GM23338 (cell line): Measurements from ENCODE around the gene SMARCC2. TPM values are rescaled to one million over a fixed set of nuclear protein-coding genes. Genes with fewer than 3 reads are reported as not detected.
"Not testable (repeated sequence)": the region's sequence is repeated elsewhere in the genome, so short reads cannot be mapped to it uniquely, and the experiment has no call there.

Experiments
- ATAC-seq: fragments of 200-7000 bp; cut with Tn5 transposase; 3 replicates; pipeline ENCODE4 v1.9.1; 2020
- DNase-seq: peaks from one replicate; pipeline ENCODE4 v3.0.0-alpha.2; 2015; ENCODE audit warnings: low spot score
- H2AFZ ChIP-seq: fragments of 200-600 bp; sonication (generic); 2 replicates; pipeline ENCODE4 v1.8.0; 2016; ENCODE audit warnings: antibody characterized with exemption, mild to moderate bottlenecking, moderate library complexity
- H3F3A ChIP-seq: fragments of 200-600 bp; sonication (generic); replicated peaks from 2 replicates; pipeline ENCODE4 v1.8.0; 2017; ENCODE audit warnings: antibody characterized with exemption, mixed run types, low read depth
- H3K27ac ChIP-seq: fragments of 200-600 bp; sonication (generic); 2 replicates; pipeline ENCODE4 v1.6.1; 2016; ENCODE audit warnings: low read depth
- H3K27me3 ChIP-seq: fragments of 200-600 bp; sonication (generic); 2 replicates; pipeline ENCODE4 v1.8.0; 2016; ENCODE audit warnings: mild to moderate bottlenecking, mixed run types, moderate library complexity; ENCODE audit not compliant: insufficient read depth
- H3K36me3 ChIP-seq: fragments of 200-600 bp; sonication (generic); 2 replicates; pipeline ENCODE4 v1.8.0; 2016; ENCODE audit warnings: mild to moderate bottlenecking; ENCODE audit not compliant: insufficient read depth
- H3K4me1 ChIP-seq: fragments of 200-600 bp; sonication (generic); 2 replicates; pipeline ENCODE4 v1.8.0; 2016; ENCODE audit warnings: mild to moderate bottlenecking, moderate library complexity; ENCODE audit not compliant: insufficient read depth
- H3K4me2 ChIP-seq: fragments of 200-600 bp; sonication (generic); 2 replicates; pipeline ENCODE4 v1.7.1; 2017; ENCODE audit warnings: mixed run types
- H3K4me3 ChIP-seq: fragments of 200-600 bp; sonication (generic); 2 replicates; pipeline ENCODE4 v1.6.1; 2016; ENCODE audit warnings: mixed run types
- H3K79me2 ChIP-seq: fragments of 200-600 bp; sonication (generic); replicated peaks from 2 replicates; pipeline ENCODE4 v1.8.0; 2017; ENCODE audit warnings: mild to moderate bottlenecking; ENCODE audit not compliant: insufficient read depth
- H3K9me2 ChIP-seq: fragments of 200-600 bp; sonication (generic); 2 replicates; pipeline ENCODE4 v1.8.0; 2017; ENCODE audit not compliant: insufficient read depth
- H4K20me1 ChIP-seq: fragments of 200-600 bp; sonication (generic); replicated peaks from 2 replicates; pipeline ENCODE4 v1.8.0; 2017; ENCODE audit warnings: mild to moderate bottlenecking; ENCODE audit not compliant: insufficient read depth
- H3K27ac Mint-ChIP-seq: 2 replicates; pipeline ENCODE4 v1.8.0; 2020; ENCODE audit warnings: inconsistent platforms, mild to moderate bottlenecking, moderate library complexity, mixed read lengths
- H3K27me3 Mint-ChIP-seq: 3 replicates; pipeline ENCODE4 v1.8.0; 2022; ENCODE audit warnings: low read depth, mild to moderate bottlenecking, moderate library complexity, mixed read lengths, inconsistent platforms; ENCODE audit not compliant: insufficient read depth, poor library complexity
- H3K36me3 Mint-ChIP-seq: 3 replicates; pipeline ENCODE4 v1.8.0; 2021; ENCODE audit warnings: low read depth, mild to moderate bottlenecking, inconsistent platforms, moderate library complexity, mixed read lengths
- H3K4me1 Mint-ChIP-seq: 3 replicates; pipeline ENCODE4 v1.8.0; 2020; ENCODE audit warnings: mild to moderate bottlenecking, inconsistent platforms, mixed read lengths
- H3K4me3 Mint-ChIP-seq: 3 replicates; pipeline ENCODE4 v1.8.0; 2021; ENCODE audit warnings: moderate library complexity, mild to moderate bottlenecking, inconsistent platforms, mixed read lengths
- H3K9me3 Mint-ChIP-seq: 3 replicates; pipeline ENCODE4 v1.8.0; 2020; ENCODE audit warnings: moderate library complexity, mild to moderate bottlenecking, inconsistent platforms, mixed read lengths
- CREB1 ChIP-seq: fragments of 250-450 bp; sonication (Bioruptor Pico); IDR thresholded peaks from 2 replicates; pipeline ENCODE4 v1.5.0; 2020; ENCODE audit warnings: low read depth, mild to moderate bottlenecking, moderate library complexity
- EZH2 ChIP-seq: fragments of 200-600 bp; sonication (generic); IDR thresholded peaks from one replicate; pipeline ENCODE4 v1.8.0; 2017; ENCODE audit warnings: antibody characterized with exemption, mild to moderate bottlenecking, low read depth; ENCODE audit not compliant: unreplicated experiment
- NANOG ChIP-seq: IDR thresholded peaks from 2 replicates; pipeline ENCODE4 v1.6.1; 2016; ENCODE audit warnings: antibody characterized with exemption, borderline replicate concordance
- POLR2AphosphoS5 ChIP-seq: IDR thresholded peaks from 2 replicates; pipeline ENCODE4 v1.6.1; 2016; ENCODE audit warnings: antibody characterized with exemption, low read depth
- STAT1 ChIP-seq: IDR thresholded peaks from one replicate; pipeline ENCODE4 v1.6.1; 2016; ENCODE audit warnings: antibody characterized with exemption; ENCODE audit not compliant: unreplicated experiment
- polyA plus RNA-seq: library from polyadenylated mRNA; unstranded; fragments of >200 nt; fragmentation: Nextera tagmentation; extraction: Ambion mirVana; gene quantifications from 2 replicates; pipeline ENCODE4 v1.2.1, GENCODE V29; 2016
- total RNA-seq: library from RNA; depleted of rRNA; stranded (reverse); fragments of >200 nt; shearing (Covaris generic); gene quantifications from 2 replicates; pipeline ENCODE4 v1.2.3, GENCODE V29; 2014
- TF ChIP-seq, protein P1 (sequence below): fragments of 250-450 bp; sonication (Bioruptor Pico); IDR thresholded peaks from 2 replicates; pipeline ENCODE4 v1.5.0; 2020; ENCODE audit warnings: mild to moderate bottlenecking, moderate library complexity
- TF ChIP-seq, protein P2 (sequence below), 2 experiments: fragments of 200-600 bp in 1 of 2; sonication (generic) in 1 of 2; conservative IDR thresholded peaks; 2 replicates each; pipeline versions ENCODE4 v1.5.1 to v1.6.1; 2016 to 2017; ENCODE audit warnings: antibody characterized with exemption in 2 of 2, low read depth in 2 of 2, mild to moderate bottlenecking in 2 of 2, moderate library complexity in 1 of 2

Gene SMARCC2
- total and polyA plus RNA-seq, 2 experiments from 2014 or later = 40.4 to 68.3 TPM

DNA sequence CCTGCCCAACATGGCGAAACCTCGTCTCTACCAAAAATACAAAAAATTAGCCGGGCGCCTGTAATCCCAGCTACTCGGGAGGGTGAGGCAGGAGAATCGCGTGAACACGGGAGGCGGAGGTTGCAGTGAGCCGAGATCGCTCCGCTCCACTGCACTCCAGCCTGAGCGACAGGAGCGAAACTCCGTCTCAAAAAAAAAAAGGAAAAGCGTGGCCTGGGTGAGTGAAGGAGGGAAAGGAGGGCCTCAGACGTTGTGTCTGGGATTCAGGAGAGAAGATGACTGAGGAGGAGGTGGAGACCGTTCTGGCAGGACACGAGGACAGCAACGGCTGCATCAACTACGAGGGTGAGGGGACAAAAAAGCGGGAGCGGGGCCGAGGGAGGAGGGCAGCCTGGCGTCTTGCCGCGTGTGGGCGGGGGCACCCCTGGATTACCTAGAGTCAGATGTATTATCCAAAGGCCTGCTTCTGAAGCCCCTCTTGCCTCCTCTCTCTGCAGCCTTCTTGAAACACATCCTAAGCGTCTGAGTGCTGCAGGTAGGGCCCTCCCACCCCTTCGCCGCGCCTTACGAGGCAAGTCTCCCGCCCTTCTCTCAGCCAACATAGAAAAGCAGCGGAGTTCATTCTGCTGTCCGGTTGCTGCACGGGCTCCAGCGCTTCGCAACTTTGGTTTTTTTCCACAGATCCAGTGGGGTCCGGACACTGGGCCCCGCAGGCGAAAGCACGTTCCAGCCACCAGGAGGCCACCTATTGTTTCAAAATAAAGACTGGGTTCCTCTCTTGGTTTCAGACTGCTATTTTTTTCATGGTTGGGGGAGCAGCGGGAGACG, 31.9 kb downstream of the SMARCC2 start:
- H3K27ac ChIP-seq = peak overlapping the region; percentile 94
- H3K4me1 ChIP-seq = peaks cover 46% of the 10 kb centered on the region
- H4K20me1 ChIP-seq = peaks cover 13% of the 10 kb centered on the region; the same call in 1 of the 2 replicates
- peaks cover 46% of the 10 kb centered on the region for H3K27me3 Mint-ChIP-seq
- peak overlapping the region; percentile 57 for H3K4me3 ChIP-seq
- H3K9me2 ChIP-seq = no peaks in the 10 kb centered on the region
- TF ChIP-seq CREB1 (CRISPR knock-in tag) = peak; percentile 13; the same call in 1 of the 2 replicates
- TF ChIP-seq, protein P1, sequence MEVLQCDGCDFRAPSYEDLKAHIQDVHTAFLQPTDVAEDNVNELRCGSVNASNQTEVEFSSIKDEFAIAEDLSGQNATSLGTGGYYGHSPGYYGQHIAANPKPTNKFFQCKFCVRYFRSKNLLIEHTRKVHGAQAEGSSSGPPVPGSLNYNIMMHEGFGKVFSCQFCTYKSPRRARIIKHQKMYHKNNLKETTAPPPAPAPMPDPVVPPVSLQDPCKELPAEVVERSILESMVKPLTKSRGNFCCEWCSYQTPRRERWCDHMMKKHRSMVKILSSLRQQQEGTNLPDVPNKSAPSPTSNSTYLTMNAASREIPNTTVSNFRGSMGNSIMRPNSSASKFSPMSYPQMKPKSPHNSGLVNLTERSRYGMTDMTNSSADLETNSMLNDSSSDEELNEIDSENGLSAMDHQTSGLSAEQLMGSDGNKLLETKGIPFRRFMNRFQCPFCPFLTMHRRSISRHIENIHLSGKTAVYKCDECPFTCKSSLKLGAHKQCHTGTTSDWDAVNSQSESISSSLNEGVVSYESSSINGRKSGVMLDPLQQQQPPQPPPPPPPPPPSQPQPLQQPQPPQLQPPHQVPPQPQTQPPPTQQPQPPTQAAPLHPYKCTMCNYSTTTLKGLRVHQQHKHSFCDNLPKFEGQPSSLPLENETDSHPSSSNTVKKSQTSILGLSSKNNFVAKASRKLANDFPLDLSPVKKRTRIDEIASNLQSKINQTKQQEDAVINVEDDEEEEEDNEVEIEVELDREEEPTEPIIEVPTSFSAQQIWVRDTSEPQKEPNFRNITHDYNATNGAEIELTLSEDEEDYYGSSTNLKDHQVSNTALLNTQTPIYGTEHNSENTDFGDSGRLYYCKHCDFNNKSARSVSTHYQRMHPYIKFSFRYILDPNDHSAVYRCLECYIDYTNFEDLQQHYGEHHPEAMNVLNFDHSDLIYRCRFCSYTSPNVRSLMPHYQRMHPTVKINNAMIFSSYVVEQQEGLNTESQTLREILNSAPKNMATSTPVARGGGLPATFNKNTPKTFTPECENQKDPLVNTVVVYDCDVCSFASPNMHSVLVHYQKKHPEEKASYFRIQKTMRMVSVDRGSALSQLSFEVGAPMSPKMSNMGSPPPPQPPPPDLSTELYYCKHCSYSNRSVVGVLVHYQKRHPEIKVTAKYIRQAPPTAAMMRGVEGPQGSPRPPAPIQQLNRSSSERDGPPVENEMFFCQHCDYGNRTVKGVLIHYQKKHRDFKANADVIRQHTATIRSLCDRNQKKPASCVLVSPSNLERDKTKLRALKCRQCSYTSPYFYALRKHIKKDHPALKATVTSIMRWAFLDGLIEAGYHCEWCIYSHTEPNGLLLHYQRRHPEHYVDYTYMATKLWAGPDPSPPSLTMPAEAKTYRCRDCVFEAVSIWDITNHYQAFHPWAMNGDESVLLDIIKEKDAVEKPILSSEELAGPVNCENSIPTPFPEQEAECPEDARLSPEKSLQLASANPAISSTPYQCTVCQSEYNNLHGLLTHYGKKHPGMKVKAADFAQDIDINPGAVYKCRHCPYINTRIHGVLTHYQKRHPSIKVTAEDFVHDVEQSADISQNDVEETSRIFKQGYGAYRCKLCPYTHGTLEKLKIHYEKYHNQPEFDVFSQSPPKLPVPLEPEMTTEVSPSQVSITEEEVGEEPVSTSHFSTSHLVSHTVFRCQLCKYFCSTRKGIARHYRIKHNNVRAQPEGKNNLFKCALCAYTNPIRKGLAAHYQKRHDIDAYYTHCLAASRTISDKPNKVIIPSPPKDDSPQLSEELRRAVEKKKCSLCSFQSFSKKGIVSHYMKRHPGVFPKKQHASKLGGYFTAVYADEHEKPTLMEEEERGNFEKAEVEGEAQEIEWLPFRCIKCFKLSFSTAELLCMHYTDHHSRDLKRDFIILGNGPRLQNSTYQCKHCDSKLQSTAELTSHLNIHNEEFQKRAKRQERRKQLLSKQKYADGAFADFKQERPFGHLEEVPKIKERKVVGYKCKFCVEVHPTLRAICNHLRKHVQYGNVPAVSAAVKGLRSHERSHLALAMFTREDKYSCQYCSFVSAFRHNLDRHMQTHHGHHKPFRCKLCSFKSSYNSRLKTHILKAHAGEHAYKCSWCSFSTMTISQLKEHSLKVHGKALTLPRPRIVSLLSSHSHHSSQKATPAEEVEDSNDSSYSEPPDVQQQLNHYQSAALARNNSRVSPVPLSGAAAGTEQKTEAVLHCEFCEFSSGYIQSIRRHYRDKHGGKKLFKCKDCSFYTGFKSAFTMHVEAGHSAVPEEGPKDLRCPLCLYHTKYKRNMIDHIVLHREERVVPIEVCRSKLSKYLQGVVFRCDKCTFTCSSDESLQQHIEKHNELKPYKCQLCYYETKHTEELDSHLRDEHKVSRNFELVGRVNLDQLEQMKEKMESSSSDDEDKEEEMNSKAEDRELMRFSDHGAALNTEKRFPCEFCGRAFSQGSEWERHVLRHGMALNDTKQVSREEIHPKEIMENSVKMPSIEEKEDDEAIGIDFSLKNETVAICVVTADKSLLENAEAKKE (CRISPR knock-in tag) = no peak
- TF ChIP-seq NANOG = no peak
- TF ChIP-seq EZH2 = no peak
- TF ChIP-seq POLR2AphosphoS5 = peak; percentile 60
- TF ChIP-seq STAT1 = no peak
- TF ChIP-seq, protein P2, sequence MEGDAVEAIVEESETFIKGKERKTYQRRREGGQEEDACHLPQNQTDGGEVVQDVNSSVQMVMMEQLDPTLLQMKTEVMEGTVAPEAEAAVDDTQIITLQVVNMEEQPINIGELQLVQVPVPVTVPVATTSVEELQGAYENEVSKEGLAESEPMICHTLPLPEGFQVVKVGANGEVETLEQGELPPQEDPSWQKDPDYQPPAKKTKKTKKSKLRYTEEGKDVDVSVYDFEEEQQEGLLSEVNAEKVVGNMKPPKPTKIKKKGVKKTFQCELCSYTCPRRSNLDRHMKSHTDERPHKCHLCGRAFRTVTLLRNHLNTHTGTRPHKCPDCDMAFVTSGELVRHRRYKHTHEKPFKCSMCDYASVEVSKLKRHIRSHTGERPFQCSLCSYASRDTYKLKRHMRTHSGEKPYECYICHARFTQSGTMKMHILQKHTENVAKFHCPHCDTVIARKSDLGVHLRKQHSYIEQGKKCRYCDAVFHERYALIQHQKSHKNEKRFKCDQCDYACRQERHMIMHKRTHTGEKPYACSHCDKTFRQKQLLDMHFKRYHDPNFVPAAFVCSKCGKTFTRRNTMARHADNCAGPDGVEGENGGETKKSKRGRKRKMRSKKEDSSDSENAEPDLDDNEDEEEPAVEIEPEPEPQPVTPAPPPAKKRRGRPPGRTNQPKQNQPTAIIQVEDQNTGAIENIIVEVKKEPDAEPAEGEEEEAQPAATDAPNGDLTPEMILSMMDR (conservative IDR thresholded peaks at IDR 0.05; ENCODE audit: low read depth in 2 of 2) = peak; percentile 47 to 68
- peaks cover 44% of the 10 kb centered on the region for H3K79me2 ChIP-seq
- DNase-seq = peak; percentile 94
- peak overlapping the region; percentile 92 for H3K4me3 Mint-ChIP-seq
- H3F3A ChIP-seq = peaks cover 39% of the 10 kb centered on the region
- H3K9me3 Mint-ChIP-seq = no peaks in the 10 kb centered on the region; the same call in none of the 3 replicates
- peak; percentile 21 for ATAC-seq
- 0 out of 2 replicates have a peak overlapping the region, but pooled peaks have one; percentile 16 for H2AFZ ChIP-seq
- H3K4me1 Mint-ChIP-seq = peaks cover 56% of the 10 kb centered on the region
- peaks cover 27% of the 10 kb centered on the region for H3K36me3 ChIP-seq
- no peaks in the 10 kb centered on the region for H3K27me3 ChIP-seq
- H3K36me3 Mint-ChIP-seq = peaks cover 63% of the 10 kb centered on the region
- H3K4me2 ChIP-seq = peak overlapping the region; percentile 76
- peak overlapping the region; percentile 99 for H3K27ac Mint-ChIP-seq

DNA sequence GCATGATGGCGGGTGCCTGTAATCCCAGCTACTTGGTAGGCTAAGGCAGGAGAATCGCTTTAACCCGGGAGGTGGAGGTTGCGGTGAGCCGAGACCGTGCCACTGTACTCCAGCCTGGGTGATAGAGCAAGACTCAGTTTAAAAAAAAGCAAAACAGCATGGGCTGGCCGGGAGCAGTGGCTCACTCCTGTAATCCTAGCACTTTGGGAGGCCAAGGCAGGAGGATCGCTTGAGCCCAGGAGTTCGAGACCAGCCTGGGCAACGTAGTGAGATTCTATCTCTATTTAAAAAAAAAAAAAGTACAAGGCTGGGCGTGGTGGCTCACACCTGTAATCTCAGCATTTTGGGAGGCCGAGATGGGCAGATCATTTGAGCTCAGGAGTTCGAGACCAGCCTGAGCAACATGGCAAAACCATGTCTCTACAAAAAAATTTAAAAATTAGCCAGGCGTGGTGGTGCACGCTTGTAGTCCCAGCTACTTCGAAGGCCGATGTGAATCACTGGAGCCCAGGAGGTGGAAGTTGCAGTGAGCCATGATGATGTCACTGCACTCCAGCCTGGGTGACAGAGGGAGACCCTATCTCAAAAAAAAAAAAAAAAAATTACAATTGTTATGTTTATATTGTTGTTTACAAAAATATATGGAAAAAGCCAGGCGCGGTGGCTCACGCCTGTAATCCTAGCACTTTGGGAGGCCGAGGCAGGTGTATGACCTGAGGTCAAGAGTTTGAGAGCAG, 32.7 kb downstream of the SMARCC2 start:
- Histone ChIP-seq H3K36me3 (peaks cover 22% of the 10 kb centered on the region), H3K4me2 (peak overlapping the region; percentile 76), H3K4me3 (peak overlapping the region; percentile 57), H3K4me1 (peaks cover 38% of the 10 kb centered on the region), H3K27ac (peak overlapping the region; percentile 94), H3K79me2 (peaks cover 44% of the 10 kb centered on the region), H3F3A (peaks cover 38% of the 10 kb centered on the region)
- DNase-seq, H4K20me1 ChIP-seq, H3K9me2 ChIP-seq, H3K27me3 ChIP-seq, H3K9me3 Mint-ChIP-seq, H2AFZ ChIP-seq, ATAC-seq: not testable (repeated sequence)
- Mint-ChIP-seq H3K36me3 (peaks cover 55% of the 10 kb centered on the region), H3K4me1 (peaks cover 49% of the 10 kb centered on the region), H3K27ac (peak overlapping the region; percentile 99), H3K27me3 (peaks cover 46% of the 10 kb centered on the region), H3K4me3 (peak overlapping the region; percentile 92)
